Neural cell (in vitro differentiated cells): Measurements from ENCODE around the gene NIM1K.

ENCODE experiments used
- CTCF ChIP-seq: fragments of 450-650 bp; IDR thresholded peaks from 2 replicates; pipeline ENCODE4 v1.5.1; 2014; ENCODE audit warnings: antibody characterized with exemption, mild to moderate bottlenecking, moderate library complexity; ENCODE audit not compliant: poor library complexity, severe bottlenecking
- EP300 ChIP-seq: fragments of 450-650 bp; conservative IDR thresholded peaks from 2 replicates; pipeline ENCODE4 v1.6.1; 2014; ENCODE audit warnings: antibody characterized with exemption, mild to moderate bottlenecking, moderate library complexity; ENCODE audit not compliant: poor library complexity, severe bottlenecking
- POLR2AphosphoS5 ChIP-seq: IDR thresholded peaks from 2 replicates; pipeline ENCODE4 v1.6.1; 2012
- RAD21 ChIP-seq: fragments of 450-650 bp; conservative IDR thresholded peaks from 2 replicates; pipeline ENCODE4 v1.6.1; 2014; ENCODE audit warnings: antibody characterized with exemption, mild to moderate bottlenecking, moderate library complexity

GRCh38 chr5:43215073-43215631 is 23.1 kb downstream of the NIM1K start:
- no peak for TF ChIP-seq POLR2AphosphoS5
- TF ChIP-seq EP300 = no peak
- no peak for TF ChIP-seq CTCF
- TF ChIP-seq RAD21 = no peak
